SH-SY5Y (cell line): ENCODE results near the gene TCF4.

ENCODE experiments used
- GATA2 ChIP-seq: IDR thresholded peaks from 2 replicates; pipeline ENCODE4 v1.6.1; 2011; ENCODE audit warnings: mild to moderate bottlenecking, low read depth, low read length
- GATA3 ChIP-seq: IDR thresholded peaks from 2 replicates; pipeline ENCODE4 v1.6.1; 2011; ENCODE audit warnings: low read depth, mild to moderate bottlenecking, low read length, moderate library complexity

DNA sequence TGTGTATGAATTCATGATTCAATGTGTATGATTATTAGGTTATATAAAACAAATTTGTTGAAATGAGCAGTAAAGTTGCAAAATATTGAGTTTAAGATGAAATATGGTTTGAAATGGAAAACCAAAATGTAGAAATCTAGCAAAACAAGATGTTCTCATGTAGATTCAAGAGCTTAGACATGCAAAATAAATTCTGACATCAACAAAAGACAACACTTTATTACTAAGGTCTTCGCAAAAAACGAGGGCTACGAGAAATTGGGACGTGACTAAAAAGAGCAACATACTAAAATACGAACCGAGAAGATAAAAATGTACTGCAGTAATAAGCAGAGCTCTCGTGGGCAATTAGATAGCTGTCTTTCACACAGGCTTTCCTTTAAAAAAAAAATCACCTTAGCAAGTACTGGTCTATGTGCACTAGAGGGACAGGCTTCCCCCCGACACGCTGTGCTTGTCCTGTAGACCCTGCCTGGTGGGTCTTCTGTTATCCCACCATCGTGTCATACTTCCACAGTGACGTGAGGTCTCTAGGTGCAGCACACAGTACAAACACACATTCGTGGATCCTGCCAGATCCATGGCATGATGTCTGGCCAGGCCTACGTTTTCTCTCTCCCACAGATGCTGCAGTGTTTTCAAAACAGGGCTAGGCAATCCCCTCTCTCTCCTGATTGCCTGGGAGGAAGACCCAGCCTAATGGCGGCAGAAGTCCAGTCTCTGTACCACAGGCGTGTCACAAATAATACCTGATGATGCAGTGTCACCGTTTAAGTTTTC lies 240.8 kb downstream of the TCF4 start:
- TF ChIP-seq GATA3 = no peak
- no peak for TF ChIP-seq GATA2
